Endothelial cell of hepatic sinusoid (primary cell): Measurements from ENCODE around the gene COPS8.

Experiments used
- in situ Hi-C: cut with HindIII; loops from 2 replicates; pipeline ENCODE4 v1.10.0; 2017; ENCODE audit warnings: low sequenced_read_pairs

The COPS8 gene

DNA sequence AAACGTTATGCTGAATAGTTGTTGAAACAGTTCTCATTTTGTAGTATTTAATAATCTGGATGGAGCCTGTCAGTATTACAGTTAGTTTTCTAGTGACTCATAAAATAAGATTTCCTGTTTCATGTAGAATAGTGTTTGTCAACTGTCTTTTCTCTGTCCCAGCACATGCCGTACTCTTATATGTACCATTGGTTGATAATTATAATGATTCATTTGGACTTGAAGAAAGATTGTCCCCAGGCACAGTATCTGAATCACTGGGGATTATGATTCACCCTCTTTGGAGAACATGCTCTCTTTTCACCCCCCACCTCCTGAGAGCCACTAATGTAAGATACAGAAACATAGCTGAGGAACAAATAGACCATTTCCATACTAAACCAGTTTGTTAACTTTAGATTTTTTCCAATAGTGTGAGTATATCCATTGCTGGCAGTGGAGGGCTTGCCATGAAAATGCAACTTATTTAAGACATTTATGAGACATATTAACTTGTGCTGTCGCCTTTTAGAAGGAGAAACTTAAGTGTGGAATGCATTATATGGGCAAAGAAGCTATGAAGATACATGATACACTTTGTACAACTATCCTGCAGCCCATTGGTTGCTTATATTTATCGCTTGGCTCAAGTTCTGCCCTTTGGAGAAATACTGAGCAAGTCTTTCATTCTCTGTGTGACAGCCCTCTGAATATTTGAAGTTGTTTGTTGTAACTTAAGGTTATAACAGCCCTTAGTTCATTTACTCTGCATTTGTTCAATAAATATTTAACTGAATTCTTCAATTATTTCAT lies 12.4 kb downstream of the COPS8 start:
- in situ Hi-C loops: no loop called here

DNA sequence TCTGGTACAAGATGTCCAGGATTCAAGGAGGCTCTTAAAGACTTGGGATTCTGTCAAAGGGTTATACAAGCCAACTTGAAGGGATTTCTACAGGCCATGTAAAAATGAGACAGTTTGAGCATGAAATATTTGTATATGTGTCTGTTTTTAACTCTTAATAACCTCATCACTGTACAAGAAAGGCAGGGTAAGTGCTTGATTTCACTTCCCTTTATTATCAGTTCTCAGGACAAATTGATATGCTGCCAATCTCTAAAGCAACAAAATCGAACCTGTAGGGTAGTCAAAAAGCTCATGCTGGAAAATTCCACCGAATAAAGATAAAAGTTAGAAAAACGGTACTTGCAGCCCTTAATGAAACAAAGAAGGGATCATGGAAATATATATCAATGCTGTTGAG lies 14.1 kb downstream of the COPS8 start:
- in situ Hi-C loops: no loop called here

DNA sequence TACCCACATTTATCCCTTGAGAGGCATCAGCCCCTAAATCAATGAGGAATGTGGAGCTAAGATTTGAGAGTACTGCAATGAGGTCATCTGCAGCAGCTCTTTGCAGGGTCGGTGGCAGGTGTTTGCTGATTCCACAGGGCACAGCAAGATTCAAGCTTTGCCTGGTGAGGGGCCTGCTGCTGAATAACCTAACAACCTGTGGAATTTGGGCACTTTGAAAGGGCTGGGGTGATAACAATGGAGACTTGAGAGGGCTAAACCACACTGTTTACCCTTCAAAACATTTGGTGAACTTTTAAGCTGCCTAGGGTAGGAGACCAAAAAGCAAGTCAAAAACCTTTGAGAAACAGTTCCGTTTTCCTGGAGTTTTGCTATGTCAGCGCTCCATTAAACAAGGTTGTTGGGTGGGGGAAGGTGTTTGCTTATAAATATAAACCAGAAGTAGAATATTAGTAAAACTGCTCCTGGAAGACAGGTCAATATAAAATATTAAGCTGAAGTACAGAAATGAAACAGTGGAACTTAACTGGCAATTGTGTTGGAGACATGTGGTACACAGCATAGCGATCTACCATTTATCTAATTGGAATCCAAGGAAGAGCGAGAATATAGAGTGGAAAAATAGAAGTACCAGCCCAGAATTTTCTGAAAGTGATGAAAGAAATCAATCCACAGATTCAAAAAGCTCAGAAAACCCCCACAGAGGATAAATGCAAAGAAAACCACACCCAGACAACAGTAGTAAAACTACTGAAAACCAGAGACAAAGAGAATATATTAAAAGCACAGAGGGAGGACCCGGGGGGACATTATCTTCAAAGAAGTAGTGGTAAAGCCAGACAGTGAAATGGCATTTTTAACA lies 15.7 kb downstream of the COPS8 start:
- in situ Hi-C loops: no loop called here

DNA sequence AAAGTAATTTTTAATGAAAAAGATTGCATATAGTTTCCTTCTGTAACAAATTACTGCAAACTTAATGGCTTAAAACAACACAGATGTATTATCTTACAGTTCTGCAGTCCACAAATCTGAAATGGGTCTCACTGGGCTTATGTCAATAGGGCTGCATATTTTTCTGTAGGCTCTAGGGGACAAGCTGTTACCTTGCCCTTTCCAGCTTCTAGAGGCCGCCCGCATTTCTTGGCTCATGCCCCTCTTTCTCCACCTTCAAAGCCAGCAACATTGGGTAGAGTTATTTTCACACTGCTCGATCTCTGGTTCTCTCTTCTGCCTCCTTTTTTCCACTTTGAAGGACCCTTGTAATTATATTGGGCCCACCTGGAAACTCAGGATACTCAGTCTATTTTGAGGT lies 16.7 kb downstream of the COPS8 start:
- in situ Hi-C loops: no loop called here

DNA sequence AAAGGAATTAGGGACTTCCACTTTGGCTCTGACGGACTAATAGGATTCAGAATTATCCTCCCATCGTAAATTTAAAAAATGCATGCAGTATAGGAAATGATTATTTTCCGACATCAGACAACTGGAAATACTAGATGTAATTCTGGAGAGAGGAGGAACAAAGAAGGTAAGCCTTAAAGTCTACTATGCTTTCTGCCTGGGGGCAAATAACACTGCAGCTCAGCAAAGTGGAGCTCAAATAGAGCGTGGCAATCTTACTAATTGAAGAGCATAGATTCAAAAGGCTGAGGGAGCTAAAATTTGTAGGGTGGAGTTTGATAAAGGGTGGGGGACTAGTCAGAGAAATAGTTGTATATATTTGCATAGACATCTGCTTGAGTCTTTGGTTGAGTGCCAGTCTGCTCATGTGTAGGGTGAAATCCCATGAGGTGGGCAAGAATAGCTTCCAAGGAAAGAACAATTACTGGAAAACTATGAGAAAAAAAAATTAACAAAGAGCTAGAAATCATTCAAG lies 23.8 kb downstream of the COPS8 start:
- in situ Hi-C loops: no loop called here

DNA sequence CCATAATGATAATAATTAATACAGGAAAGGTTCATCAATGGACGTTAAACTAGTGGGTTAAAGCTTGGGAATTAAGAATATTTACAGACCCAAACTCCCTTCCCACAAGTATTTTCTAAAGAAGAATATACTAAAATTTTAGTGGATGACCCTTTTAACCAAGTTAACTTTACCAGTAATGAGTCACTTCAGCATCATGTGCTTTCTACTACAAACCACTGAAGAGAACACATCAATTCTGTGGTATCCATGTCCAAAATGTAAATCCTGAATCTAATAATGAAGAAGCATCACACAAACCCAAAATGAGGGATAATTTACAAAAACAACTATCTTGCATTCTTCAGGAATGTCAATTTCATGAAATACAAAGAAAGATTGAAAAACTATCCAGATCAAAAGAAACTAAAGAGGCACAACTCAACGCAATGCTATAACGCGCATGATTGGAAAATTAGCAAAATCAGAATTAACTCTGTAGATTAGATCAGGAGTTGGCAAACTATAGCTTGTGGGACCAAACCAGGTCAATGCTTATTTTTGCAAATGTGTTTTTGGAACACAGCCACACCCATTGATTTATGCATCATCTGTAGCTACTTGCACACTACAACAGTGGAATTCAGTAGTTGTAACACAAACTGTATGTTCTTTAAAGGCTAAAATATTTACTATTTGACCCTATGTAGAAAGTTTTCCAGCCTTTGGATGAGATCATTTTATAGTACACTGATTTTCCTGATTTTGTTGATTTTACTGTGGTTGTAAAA lies 27.5 kb downstream of the COPS8 start:
- in situ Hi-C loops: no loop called here

DNA sequence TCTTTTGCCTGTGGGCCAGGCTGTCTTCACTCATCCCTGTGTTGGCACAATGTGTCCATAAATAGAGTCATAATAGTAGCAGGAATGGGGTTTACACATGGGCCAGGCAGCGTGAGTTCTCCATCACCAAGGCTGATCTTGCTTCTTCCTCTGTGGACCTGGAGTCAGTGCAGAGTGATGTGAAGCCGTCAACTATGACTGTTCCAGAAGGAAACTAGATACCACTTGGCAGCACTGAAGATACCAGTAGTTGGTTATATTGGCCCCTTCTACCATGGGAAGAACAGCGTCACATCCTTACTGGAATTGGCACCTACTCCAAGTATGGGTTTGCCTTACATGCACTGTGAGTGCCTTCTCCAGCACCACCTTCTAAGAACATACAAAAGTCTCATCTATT lies 30.2 kb downstream of the COPS8 start:
- in situ Hi-C loops: no loop called here

DNA sequence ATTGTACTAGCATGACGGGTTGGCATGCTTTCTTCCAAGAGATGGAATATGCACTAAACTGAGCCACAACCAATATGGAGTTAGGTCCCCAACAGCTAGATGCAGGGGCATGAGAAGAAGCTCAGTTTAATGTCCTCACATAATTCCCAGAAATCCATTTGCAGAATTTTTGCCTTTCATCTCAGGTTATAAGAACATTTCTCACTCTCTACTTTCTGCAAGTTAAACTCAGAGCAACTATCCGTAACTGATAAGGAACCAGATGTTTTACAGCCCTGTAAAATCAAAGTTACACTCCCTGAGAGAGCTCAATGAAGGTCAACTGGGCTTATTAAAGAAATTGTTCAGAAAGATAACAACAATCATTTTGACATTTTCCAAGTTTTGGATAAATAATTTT lies 30.7 kb downstream of the COPS8 start:
- in situ Hi-C loops: no loop called here

DNA sequence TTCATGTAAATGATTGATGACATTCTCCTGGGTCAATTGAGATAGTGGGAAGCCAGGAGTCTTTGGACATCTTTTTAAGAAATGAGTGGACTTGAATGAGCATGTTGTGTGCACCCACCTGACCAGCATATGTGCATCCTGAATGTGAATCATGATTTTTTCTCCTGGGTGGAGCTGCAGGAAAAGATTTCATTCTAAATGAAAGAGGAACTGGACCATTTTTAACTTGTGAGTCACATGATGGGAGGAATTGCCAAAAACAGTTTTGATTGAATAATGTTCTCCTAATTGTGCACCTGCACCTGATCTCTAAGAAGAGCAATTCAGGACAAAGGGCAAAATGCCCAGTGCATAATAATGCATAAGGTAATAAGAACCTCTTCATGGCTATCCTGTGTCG lies 32.3 kb downstream of the COPS8 start:
- in situ Hi-C loops: no loop called here

DNA sequence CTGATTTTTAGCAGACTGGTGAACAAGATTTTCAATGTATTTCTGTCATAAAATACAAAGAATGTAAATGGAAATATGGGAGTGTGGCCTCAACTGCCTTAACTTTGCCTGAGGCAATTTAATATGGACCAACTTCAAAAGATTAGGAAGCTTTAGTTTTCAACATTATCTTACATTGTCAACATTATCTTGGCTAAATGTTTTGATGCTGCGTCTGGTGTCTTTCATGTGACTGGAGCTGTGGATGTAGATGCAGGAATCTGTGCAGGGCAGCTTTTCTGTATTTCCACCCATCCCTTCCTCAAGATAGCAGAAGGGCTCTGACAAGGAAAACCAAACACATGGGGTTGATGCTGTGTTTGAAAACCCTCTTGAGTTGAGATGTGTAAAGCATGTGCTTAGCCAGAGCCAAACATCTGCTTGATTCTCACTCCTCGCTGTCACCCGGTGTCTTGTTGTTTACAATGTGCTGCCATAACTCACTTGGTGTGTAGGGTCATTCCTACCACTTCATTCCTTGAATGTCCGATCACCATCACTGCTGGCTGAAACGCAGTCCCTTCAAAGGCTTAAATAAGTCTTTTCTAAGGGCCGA lies 33.0 kb downstream of the COPS8 start:
- in situ Hi-C loops: no loop called here

DNA sequence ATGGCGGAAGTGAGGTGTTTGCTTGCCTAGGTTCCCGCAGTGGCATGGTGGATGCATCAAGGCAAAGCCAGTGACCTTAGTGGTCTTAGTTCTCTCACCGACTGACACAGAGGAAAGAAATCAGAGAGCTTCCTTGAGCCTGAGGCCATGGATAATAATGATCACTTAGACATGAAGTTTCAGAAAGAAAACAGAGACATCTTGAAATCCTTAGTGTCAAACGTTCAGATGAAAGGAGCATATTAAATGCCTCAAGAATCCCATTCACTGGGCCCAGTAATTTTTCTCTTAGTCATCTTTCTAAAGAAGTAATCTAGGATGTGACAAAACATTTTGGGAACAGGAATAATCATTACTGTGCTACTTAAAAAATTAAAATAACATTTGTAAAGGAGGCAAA lies 35.2 kb downstream of the COPS8 start:
- in situ Hi-C loops: no loop called here

DNA sequence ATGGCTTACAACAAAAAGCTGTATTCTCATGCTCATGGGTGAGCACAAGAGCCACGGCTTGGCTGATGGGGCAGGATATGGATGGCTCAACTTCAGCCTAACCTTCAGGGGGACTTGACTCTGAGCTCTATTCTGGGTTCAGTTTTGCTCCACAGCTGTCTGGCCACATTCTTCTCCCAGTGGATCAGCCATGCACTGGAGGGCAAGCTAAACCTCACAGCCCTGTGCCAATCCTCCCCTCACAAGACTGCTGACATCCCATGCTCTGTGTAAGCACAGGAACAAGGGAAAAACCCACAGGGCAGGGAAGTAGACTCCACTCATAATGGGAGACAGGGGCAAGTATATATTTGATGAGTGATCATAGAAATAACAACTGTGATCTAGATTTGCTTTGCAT lies 35.6 kb downstream of the COPS8 start:
- in situ Hi-C loops: no loop called here

DNA sequence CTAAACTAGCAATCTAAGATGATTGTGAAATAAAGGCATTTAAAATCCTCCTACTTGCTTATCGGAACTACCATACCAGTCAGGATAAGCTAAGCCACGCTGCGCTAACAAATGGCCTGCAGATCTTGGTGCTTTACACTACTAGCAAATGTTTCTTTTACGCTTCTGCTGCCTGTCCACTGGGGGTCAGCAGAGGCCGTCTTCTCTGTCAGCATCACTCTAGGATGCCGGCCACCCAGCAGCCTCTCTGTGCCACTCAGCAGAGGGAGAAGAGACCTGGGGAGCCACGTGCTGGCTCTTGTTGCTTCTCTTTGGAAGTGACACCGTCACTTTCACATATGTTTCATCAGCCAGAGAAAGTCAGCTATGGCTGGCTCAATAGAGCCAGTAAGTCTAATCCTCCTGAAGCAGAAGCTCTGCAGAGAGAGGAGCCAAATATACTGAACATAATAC lies 36.6 kb downstream of the COPS8 start:
- in situ Hi-C loops: no loop called here

DNA sequence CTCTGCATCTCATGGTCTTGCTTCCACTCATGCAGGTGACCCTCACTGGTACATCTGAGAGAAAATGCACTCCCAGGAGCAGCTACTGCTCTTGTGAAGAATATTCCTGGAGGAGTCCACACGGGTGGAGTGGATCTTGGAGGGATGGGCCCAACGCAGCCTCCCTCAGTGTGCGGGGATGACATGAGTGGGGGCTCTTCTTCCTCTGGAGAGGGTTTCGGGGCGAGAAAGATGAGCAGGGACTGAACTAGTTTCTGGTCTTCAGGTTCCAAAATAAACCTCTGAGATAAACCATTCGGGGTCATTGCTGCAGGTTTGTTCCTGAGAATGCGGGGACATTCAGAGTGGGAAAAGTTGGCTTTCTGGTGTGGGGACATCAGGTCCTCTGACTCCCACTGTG lies 39.1 kb downstream of the COPS8 start:
- in situ Hi-C loops: no loop called here

DNA sequence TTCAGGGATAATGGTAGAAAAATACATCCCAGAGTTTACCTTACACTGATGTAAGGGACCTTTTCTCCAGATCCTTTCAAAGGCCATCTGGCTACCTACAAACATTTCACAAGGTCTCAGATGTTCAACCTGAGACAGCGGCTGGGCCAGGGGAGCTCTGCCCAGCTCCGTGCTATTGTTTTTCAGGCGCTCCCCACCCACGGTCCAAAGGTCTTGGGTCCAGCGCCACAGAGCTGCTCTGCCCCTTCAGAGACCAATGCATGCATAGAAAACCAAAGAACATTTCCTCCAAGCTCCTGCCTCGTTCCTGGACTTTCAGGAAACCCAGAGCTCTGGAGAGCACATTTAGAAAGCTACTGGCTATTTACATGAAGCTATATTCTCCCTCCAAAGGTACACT lies 40.3 kb downstream of the COPS8 start:
- in situ Hi-C loops: no loop called here

DNA sequence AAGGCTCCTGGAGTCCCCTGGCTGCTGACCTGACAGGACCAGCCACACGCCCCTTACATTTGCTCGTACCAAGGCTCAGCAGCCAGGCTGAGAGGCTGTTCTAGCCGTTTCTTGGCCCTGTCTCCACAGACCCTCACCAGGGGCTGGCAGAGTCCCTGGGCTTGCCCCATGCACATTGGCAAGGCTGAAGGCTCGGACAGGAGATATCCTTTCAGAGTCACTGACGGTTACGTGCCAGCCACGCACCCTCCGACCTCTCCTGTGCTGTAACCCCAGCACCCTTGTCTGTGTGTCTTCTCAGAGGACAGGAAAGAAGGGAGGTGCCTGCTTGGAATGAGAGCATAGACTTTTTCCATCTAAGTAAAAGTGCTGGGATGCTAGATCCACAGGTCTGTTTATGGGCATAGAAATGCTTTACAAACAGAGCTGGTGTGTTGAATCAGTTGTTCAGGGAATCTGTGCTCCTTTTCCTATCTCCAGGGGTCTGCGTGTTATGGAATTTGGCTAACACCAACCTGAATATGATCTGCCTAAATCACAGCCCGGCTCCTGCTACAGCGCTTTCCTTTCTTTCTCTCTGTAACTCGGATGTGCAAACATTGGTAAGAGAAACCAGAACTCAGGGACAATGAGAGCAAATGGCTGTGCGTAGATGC lies 41.0 kb downstream of the COPS8 start:
- in situ Hi-C loops: no loop called here

DNA sequence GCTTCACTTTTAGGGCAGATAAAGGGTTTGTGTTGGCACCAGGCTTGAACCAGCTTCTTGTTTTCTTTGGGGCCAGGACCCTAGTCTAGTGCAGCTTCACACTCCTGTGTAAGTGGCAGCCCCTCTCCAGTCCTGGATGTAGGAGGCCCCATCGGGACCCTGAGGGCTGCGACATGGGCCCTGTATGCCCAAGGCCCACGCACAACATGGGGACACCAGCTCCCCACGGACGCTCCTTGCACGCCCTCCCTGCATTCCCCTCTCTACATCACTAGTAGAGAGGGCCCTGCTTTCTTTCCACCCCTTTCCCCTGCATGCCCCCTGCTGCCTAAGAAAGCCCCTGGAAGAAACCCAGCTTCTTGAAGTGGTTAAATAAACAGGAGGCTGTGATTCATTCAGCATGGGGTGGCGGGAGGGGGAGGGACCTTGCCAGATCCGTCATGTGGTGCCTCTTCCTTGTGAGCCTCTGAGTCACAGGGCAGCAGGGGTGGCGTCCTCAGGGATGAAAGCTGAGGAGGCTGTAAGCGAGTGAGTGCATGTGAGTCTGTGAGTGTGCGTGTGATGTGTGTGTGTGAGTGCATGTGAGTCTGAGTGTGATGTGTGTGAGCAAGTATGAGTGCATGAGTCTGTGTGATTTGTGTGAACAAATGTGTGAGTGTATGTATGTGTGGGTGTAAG lies 42.5 kb downstream of the COPS8 start:
- in situ Hi-C loops: no loop called here

DNA sequence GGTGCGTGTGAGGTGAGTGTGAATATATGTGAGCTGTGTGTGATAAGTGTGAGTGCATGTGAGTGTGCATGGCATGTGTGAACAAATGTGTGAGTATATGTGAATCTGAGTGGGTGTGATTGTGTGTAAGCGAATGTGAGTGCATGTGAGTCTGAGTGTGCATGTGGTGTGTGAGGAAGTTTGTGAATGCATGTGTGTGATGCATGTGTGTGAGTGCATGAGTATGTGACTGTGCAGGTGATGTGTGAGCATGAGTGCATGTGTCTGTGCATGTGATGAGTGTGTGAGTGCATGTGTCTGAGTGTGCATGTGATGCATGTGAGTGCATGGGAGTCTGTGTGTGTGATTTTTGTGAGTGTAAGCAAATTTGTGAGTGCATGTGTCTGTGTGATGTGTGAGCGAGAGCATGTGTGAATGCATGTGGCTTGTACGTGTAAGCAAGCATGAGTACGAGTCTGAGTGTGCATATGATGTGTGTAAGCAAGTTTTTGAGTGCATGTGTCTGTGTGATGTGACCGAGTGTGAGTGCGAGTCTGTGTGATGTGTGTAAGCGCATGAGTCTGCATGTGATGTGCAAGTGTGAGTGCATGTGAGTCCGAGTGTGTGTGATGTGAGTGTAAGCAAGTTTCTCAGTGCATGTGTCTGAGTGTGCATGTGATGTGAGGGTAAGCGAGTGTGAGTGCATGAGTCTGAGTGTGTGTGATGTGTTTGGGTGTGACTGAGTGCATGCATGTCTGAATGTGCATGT lies 43.3 kb downstream of the COPS8 start:
- in situ Hi-C loops: no loop called here

DNA sequence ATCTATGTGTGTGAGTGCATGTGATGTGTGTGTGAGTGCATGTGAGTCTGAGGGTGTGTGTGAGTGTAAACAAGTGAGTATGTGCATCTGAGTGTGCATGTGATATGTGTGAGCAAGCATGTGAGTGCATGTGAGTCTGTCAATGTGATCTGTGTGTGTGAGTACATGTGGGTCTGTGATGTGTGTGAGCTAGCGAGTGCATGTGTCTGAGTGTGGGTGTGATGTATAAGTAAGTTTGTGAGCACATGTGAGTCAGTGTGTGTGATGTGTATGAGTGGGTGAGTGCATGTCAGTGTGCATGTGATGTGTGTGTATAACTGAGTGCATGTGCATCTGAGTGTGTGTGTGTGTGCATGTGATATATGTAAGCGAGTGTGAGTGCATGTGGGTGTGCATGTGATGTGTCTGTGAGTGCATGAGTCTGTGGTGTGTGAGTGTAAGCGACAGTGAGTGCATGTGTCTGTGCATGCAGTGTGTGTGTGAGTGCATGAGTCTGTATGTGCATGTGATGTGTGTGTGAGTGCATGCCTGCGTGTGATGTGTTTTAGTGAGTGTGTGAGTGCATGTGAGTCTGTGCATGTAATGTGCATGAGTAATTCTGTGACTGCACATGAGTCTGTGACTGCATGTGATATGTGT lies 44.1 kb downstream of the COPS8 start:
- in situ Hi-C loops: no loop called here
